A673 (cell line): Measurements from ENCODE around the gene TRIM50. TPM values are rescaled to one million over a fixed set of nuclear protein-coding genes. Genes with fewer than 3 reads are reported as not detected.

Experiments used
- BruUV-seq: library from RNA; stranded (reverse); fragments of 400-500 nt; replicated peaks from 2 replicates; lab custom pipeline; 2021; lab: Mats Ljungman, UMichigan
- CTCF ChIA-PET: fragments of 300-600 bp; sonication (Branson Sonifier 250); formaldehyde crosslinking; loops from one replicate; lab custom pipeline; 2022; ENCODE audit warnings: antibody characterized with exemption; lab: Charles Lee
- POLR2A ChIA-PET: fragments of 300-600 bp; sonication (Branson Sonifier 250); formaldehyde crosslinking; loops from one replicate; lab custom pipeline; 2022; ENCODE audit warnings: antibody characterized with exemption; ENCODE audit not compliant: low non-redundant PET; lab: Charles Lee
- DNase-seq: peaks from one replicate; pipeline ENCODE4 v3.0.0-alpha.2; 2015; ENCODE audit warnings: low spot score
- H3K27ac ChIP-seq: fragments of 200-600 bp; sonication (generic); 2 replicates; pipeline ENCODE4 v1.5.1; 2016; ENCODE audit warnings: mixed run types, low read depth, mild to moderate bottlenecking, mixed read lengths, antibody characterized with exemption, low read length; ENCODE audit not compliant: poor library complexity, severe bottlenecking
- H3K27me3 ChIP-seq: fragments of 200-600 bp; sonication (generic); replicated peaks from 2 replicates; pipeline ENCODE4 v1.6.1; 2017; ENCODE audit warnings: mixed run types, low read depth, mild to moderate bottlenecking, mixed read lengths, antibody characterized with exemption, low read length; ENCODE audit not compliant: insufficient read depth, poor library complexity
- H3K36me3 ChIP-seq: fragments of 200-600 bp; sonication (generic); 2 replicates; pipeline ENCODE4 v1.6.1; 2016; ENCODE audit warnings: mixed run types, mild to moderate bottlenecking, mixed read lengths, antibody characterized with exemption, low read length; ENCODE audit not compliant: insufficient read depth, poor library complexity, severe bottlenecking
- H3K4me1 ChIP-seq: fragments of 200-600 bp; sonication (generic); 2 replicates; pipeline ENCODE4 v1.6.1; 2017; ENCODE audit warnings: mixed run types, mild to moderate bottlenecking, mixed read lengths, antibody characterized with exemption, low read length; ENCODE audit not compliant: insufficient read depth, poor library complexity, severe bottlenecking
- H3K4me3 ChIP-seq: fragments of 200-600 bp; sonication (generic); 2 replicates; pipeline ENCODE4 v1.5.1; 2016; ENCODE audit warnings: low read depth, mixed run types, mild to moderate bottlenecking, mixed read lengths, low read length; ENCODE audit not compliant: poor library complexity, severe bottlenecking
- H3K9me3 ChIP-seq: fragments of 200-600 bp; sonication (generic); 2 replicates; pipeline ENCODE4 v1.6.1; 2016; ENCODE audit warnings: mixed run types, low read depth, mild to moderate bottlenecking, mixed read lengths, antibody characterized with exemption, low read length; ENCODE audit not compliant: poor library complexity, severe bottlenecking
- CTCF ChIP-seq: fragments of 300-800, 200-600 bp; sonication (generic); conservative IDR thresholded peaks from 2 replicates; pipeline ENCODE4 v1.5.1; 2017; ENCODE audit warnings: low read depth, mild to moderate bottlenecking, antibody characterized with exemption, low read length, moderate library complexity, mixed read lengths
- EZH2 ChIP-seq: fragments of 200-600 bp; sonication (generic); IDR thresholded peaks from 2 replicates; pipeline ENCODE4 v1.6.1; 2017; ENCODE audit warnings: borderline replicate concordance, low read depth, mild to moderate bottlenecking, mixed read lengths, antibody characterized with exemption, low read length; ENCODE audit not compliant: poor library complexity, severe bottlenecking
- intact Hi-C: fragments of 100-400 bp; cut with micrococcal nuclease; formaldehyde crosslinking; loops from one replicate; pipeline ENCODE4 v1.10.0; 2022; ENCODE audit not compliant: unreplicated experiment
- total RNA-seq: library from RNA; stranded (reverse); gene quantifications from 2 replicates; pipeline ENCODE4 v1.2.3, GENCODE V29; 2021

TRIM50 gene
- total RNA-seq, 1 experiment from 2014 or later, result not detected

- no peak overlapping the region for H3K27ac ChIP-seq
- no peak for DNase-seq
- H3K27me3 ChIP-seq, result no peaks in the 10 kb centered on the region
- no peak overlapping the region for H3K4me3 ChIP-seq
- H3K9me3 ChIP-seq, result no peaks in the 10 kb centered on the region
- intact Hi-C loops, result no loop called here
- no peaks in the 10 kb centered on the region for H3K36me3 ChIP-seq
- ChIA-PET POLR2A (no interaction called here), CTCF (no interaction called here)
- no TSS peak for BruUV-seq
- TF ChIP-seq EZH2 (no peak), CTCF (no peak)
- peaks cover 1% of the 10 kb centered on the region for H3K4me1 ChIP-seq
Observed at GRCh38 chr7:73369622-73370021, 41.7 kb upstream of the TRIM50 start.

DNA sequence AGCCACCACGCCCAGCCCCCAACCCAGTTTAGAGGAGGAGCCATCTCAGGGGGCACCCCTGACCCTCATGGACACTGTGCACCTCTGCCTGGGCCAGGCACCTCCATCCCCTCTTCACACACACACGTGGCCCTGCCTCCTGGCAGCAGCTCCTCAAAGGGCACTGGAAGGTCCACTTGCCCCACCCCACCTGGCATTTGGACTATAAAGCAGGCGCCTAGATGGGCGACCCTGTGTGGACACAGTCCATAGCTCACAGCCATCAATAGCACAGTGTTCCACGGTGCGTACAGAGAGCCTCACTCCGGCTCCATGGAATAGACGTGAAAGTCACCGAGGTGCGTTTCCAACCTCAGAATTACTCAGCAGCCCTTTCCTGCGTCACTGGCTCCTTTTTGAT lies 41.1 kb upstream of the TRIM50 start:
- Histone ChIP-seq H3K27me3 (no peaks in the 10 kb centered on the region), H3K27ac (no peak overlapping the region), H3K4me1 (peaks cover 7% of the 10 kb centered on the region), H3K36me3 (no peaks in the 10 kb centered on the region), H3K9me3 (no peaks in the 10 kb centered on the region), H3K4me3 (no peak overlapping the region)
- no TSS peak for BruUV-seq
- POLR2A ChIA-PET, result no interaction called here
- TF ChIP-seq EZH2 (no peak), CTCF (no peak)
- intact Hi-C loops, result no loop called here
- CTCF ChIA-PET, result no interaction called here
- no peak for DNase-seq

DNA sequence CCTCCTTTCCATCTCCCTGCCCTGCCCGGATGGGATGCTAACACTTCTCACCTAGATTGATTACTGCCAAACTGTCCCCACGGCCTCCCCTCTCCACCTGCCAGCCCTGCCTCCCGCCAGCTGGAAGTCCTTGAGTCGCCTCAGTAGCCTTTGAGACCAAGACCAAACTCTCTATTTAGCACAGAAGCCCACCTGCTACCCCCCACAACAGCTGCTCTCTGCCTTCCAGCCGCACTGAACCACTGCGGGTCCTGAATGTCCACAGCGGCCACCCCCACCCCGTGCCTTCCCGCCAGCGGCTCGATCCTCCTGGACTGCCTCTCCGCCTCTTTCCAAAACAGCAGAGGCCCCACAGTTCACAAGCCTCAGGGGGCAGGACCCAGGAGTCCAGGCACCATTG lies 39.1 kb upstream of the TRIM50 start:
- no TSS peak for BruUV-seq
- DNase-seq, result no peak
- Histone ChIP-seq H3K4me3 (no peak overlapping the region), H3K27ac (no peak overlapping the region), H3K4me1 (peaks cover 7% of the 10 kb centered on the region), H3K9me3 (no peaks in the 10 kb centered on the region), H3K27me3 (no peaks in the 10 kb centered on the region), H3K36me3 (no peaks in the 10 kb centered on the region)
- intact Hi-C loops, result no loop called here
- ChIA-PET CTCF (no interaction called here), POLR2A (no interaction called here)
- no peak for TF ChIP-seq CTCF
- TF ChIP-seq EZH2, result no peak
